ENCODE measurements around the gene TBC1D20. TPM values are rescaled to one million over a fixed set of nuclear protein-coding genes. Genes with fewer than 3 reads are reported as not detected.

TBC1D20 gene
- total and polyA plus RNA-seq, 2 donors (not counting 1 experiment from before 2014, with no cell fraction given), result 33.9 to 38.3 TPM

GRCh38 chr20:407133-407952 lies 55.0 kb downstream of the TBC1D20 start:
- no peak for TF ChIP-seq EZH2 (IDR thresholded peaks at IDR 0.05; ENCODE audit: low read length, missing control alignments)
- peak in 1 of 2 donors; percentile 31 for TF ChIP-seq CTCF (conservative IDR thresholded peaks at IDR 0.05 in 1 of 2, IDR thresholded peaks at IDR 0.05 in 1 of 2; ENCODE audit: low read depth in 1 of 2, low read length in 2 of 2)
- Histone ChIP-seq H3K36me3 (ENCODE audit: control insufficient read depth, insufficient read depth, low read length) (peaks cover 7% of the 10 kb centered on the region), H4K20me1 (ENCODE audit: control insufficient read depth, extremely low read depth, insufficient read depth, low read length) (no peaks in the 10 kb centered on the region), H3K9ac (ENCODE audit: insufficient read depth, low read length) (peak overlapping the region; percentile 45), H3K27ac (ENCODE audit: insufficient read depth, low read length) (peak overlapping the region; percentile 66), H3K79me2 (ENCODE audit: control insufficient read depth, insufficient read depth, low read length) (peaks cover 27% of the 10 kb centered on the region), H3K4me2 (ENCODE audit: extremely low read depth, insufficient read depth, low read length) (peak overlapping the region; percentile 92), H2AFZ (ENCODE audit: low read length) (peak overlapping the region; percentile 88), H3K4me1 (ENCODE audit: control insufficient read depth, extremely low read depth, insufficient read depth, low read length) (peaks cover 10% of the 10 kb centered on the region), H3K4me3 (replicated peaks in 1 of 4; ENCODE audit: control extremely low read depth in 1 of 4, insufficient read depth in 1 of 4, low read depth in 3 of 4, low read length in 4 of 4) (peak overlapping the region; percentile 49 to 63 (median 60)), H3K9me3 (ENCODE audit: control insufficient read depth, insufficient read depth, low read depth, low read length) (no peaks in the 10 kb centered on the region), H3K27me3 (ENCODE audit: control insufficient read depth, insufficient read depth, low read length) (no peaks in the 10 kb centered on the region)
- DNase-seq (ENCODE audit: low read depth in 2 of 2), result peak; percentile 71 to 80

- peak overlapping the region in 1 of 4 experiments; percentile 63 for H3K4me3 ChIP-seq (replicated peaks in 1 of 4; ENCODE audit: control extremely low read depth in 1 of 4, insufficient read depth in 1 of 4, low read depth in 3 of 4, low read length in 4 of 4)
- H3K4me2 ChIP-seq (ENCODE audit: extremely low read depth, insufficient read depth, low read length), result peak overlapping the region; percentile 92
- no peak for TF ChIP-seq EZH2 (IDR thresholded peaks at IDR 0.05; ENCODE audit: low read length, missing control alignments)
- no peak for TF ChIP-seq CTCF (conservative IDR thresholded peaks at IDR 0.05 in 1 of 2, IDR thresholded peaks at IDR 0.05 in 1 of 2; ENCODE audit: low read depth in 1 of 2, low read length in 2 of 2)
These were observed 55.9 kb downstream of the TBC1D20 start for GRCh38 chr20:406200-407132.

GRCh38 chr20:404088-404487 lies 58.2 kb downstream of the TBC1D20 start:
- no peak for DNase-seq (ENCODE audit: low read depth in 2 of 2)
- no peak for TF ChIP-seq EZH2 (IDR thresholded peaks at IDR 0.05; ENCODE audit: low read length, missing control alignments)
- no peak overlapping the region for H3K4me2 ChIP-seq (ENCODE audit: extremely low read depth, insufficient read depth, low read length)
- no peak overlapping the region for H3K27ac ChIP-seq (ENCODE audit: insufficient read depth, low read length)
- no peaks in the 10 kb centered on the region for H3K27me3 ChIP-seq (ENCODE audit: control insufficient read depth, insufficient read depth, low read length)
- H2AFZ ChIP-seq (ENCODE audit: low read length), result no peak overlapping the region
- H3K9ac ChIP-seq (ENCODE audit: insufficient read depth, low read length), result no peak overlapping the region
- H3K9me3 ChIP-seq (ENCODE audit: control insufficient read depth, insufficient read depth, low read depth, low read length), result no peaks in the 10 kb centered on the region
- H3K4me3 ChIP-seq (replicated peaks in 1 of 4; ENCODE audit: control extremely low read depth in 1 of 4, insufficient read depth in 1 of 4, low read depth in 3 of 4, low read length in 4 of 4), result no peak overlapping the region
- H3K36me3 ChIP-seq (ENCODE audit: control insufficient read depth, insufficient read depth, low read length), result no peaks in the 10 kb centered on the region
- H3K4me1 ChIP-seq (ENCODE audit: control insufficient read depth, extremely low read depth, insufficient read depth, low read length), result peaks cover 5% of the 10 kb centered on the region
- peaks cover 9% of the 10 kb centered on the region for H3K79me2 ChIP-seq (ENCODE audit: control insufficient read depth, insufficient read depth, low read length)
- H4K20me1 ChIP-seq (ENCODE audit: control insufficient read depth, extremely low read depth, insufficient read depth, low read length), result no peaks in the 10 kb centered on the region

More at GRCh38 chr20:406200-407132, 55.9 kb downstream of the TBC1D20 start:
- Histone ChIP-seq H3K4me1 (ENCODE audit: control insufficient read depth, extremely low read depth, insufficient read depth, low read length) (peaks cover 10% of the 10 kb centered on the region), H3K9ac (ENCODE audit: insufficient read depth, low read length) (no peak overlapping the region), H3K79me2 (ENCODE audit: control insufficient read depth, insufficient read depth, low read length) (peaks cover 26% of the 10 kb centered on the region), H4K20me1 (ENCODE audit: control insufficient read depth, extremely low read depth, insufficient read depth, low read length) (no peaks in the 10 kb centered on the region), H3K36me3 (ENCODE audit: control insufficient read depth, insufficient read depth, low read length) (peaks cover 7% of the 10 kb centered on the region), H3K27ac (ENCODE audit: insufficient read depth, low read length) (no peak overlapping the region), H2AFZ (ENCODE audit: low read length) (peak overlapping the region; percentile 88), H3K9me3 (ENCODE audit: control insufficient read depth, insufficient read depth, low read depth, low read length) (no peaks in the 10 kb centered on the region), H3K27me3 (ENCODE audit: control insufficient read depth, insufficient read depth, low read length) (no peaks in the 10 kb centered on the region)
- no peak for DNase-seq (ENCODE audit: low read depth in 2 of 2)
